GM12875 (cell line): Measurements from ENCODE around the gene RBMS1.

Source experiments
- H3K4me3 ChIP-seq: one replicate; pipeline ENCODE4 v1.5.1; 2011; ENCODE audit warnings: low read depth, low read length, control low read depth
- CTCF ChIP-seq: IDR thresholded peaks from 2 replicates; pipeline ENCODE4 v1.5.1; 2011; ENCODE audit warnings: low read depth, mild to moderate bottlenecking, control low read depth, inconsistent platforms, low read length, moderate library complexity, borderline replicate concordance; ENCODE audit not compliant: insufficient read depth

The RBMS1 gene

GRCh38 chr2:160335441-160335840, 158.2 kb downstream of the RBMS1 start:
- TF ChIP-seq CTCF = no peak
- H3K4me3 ChIP-seq = no peak overlapping the region

DNA sequence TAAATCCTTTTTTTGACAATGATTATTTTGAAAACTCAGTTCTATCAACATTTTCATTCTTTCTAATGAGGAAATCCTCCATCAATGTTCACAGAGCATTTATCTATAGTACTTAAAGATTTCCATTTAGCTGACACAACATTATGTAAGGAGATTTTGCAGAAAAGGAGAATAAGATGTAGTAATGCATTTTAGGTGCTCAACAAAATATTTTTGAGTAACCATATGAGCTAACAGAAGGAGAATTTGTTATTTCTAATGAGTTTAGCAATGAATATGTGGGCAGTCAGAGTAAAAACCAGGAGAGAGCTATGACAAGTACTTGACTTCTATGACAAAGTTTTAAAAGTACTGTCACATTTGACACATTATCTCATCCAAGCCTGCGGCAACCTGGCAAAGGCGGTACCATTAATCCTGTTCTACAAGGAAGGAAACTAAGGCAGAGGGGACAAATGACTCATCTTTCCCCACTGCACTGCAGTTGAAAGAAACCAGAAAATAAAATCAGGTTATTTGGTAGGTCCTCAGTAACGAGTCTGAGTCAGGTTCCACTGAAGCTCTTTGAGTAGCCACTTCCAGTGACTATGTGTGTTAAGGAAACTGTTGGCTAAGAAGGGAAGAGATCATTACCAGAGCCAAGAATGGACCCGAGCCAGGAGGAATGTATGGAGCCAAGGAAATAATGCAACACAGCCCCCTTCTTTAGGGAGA, 159.4 kb downstream of the RBMS1 start:
- no peak overlapping the region for H3K4me3 ChIP-seq
- TF ChIP-seq CTCF = no peak

DNA sequence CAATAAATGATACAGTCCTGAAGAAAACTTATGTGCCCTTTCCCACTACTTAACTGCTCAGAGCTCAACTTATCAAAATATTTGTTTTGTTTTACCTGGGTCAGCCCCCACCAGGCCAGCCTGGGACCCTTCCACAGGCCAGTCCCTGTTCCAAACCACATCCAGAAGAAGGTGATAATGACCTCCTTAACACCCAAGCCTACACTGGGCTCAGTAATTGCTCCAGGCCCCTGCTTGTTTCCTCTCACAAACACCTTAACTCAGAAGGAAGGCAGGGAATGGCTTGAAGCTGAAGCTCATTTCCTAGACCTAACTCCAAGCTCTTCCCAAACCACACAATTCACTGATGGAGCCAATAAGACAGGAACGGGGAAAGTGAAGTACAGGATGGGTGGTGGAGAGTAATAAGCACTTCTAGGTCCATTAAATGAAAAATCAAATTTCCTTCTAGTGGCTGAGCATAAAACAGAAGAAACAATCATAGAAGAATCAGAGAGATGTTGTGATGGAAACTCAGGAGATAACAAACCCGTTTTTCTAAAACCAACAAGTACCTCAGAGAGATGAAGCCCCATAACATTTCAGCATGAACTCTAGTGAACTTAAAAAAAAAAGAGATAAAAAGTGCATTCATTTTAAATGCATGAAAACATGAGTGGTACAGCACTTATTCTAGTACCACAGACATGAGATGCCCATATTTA, 160.1 kb downstream of the RBMS1 start:
- no peak overlapping the region for H3K4me3 ChIP-seq
- TF ChIP-seq CTCF = no peak

DNA sequence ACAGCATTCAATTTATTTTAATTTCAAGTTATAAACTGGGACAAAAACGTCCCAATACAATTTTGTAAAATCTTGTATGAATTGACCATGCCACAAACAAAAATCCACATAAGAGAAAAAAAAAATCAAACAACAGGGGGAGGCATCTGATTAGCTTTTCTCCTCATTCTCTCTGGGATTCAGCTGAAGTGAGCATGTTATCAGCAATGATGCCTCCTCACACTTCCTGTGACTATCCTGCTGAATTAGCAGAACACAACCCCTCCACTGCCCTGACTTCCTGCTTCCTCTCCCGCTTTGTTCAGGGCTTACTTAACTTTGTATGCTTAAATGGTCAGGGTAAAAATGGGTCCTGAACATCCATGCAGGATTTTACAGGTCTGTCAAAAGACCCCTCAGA, 161.3 kb downstream of the RBMS1 start:
- H3K4me3 ChIP-seq = no peak overlapping the region
- TF ChIP-seq CTCF = no peak

- H3K4me3 ChIP-seq = no peak overlapping the region
- no peak for TF ChIP-seq CTCF
These were observed 162.2 kb downstream of the RBMS1 start for GRCh38 chr2:160331258-160332025.

DNA sequence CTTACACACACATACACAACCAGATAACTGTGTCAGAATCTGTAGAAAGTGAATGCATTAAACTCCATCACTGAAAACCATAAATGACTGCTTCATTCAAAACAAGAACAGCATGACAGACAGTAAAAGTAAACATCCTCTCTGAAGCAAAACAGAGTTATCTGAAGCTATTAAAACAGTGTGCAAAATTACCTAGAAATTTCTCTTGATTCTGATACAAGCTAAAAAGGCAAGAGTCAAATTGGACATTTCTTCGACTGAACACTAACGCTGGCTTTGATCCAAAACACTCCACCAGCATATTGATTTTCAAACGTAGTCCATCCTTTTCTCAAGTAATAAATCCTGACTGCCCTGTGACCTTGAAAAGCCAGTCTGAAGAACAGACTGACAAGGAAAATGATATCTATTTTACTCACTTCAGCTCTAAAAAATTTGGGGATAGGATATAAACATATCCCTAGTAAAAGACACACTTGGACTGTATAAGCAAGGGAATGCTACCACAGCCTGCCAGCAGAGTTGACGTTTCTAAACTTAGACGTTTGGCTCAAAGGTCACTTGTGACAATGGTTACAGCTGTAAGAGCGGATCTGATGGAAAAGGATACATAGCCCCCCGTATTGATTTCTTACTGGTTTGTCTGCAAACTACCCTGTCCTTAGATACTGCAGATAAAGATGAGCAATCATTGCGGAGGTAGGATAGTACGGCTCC, 164.6 kb downstream of the RBMS1 start:
- H3K4me3 ChIP-seq = no peak overlapping the region
- no peak for TF ChIP-seq CTCF
